HG02588 (cell line): ENCODE measurements around the gene SCUBE2.
A peak's percentile ranks its signal among the peaks of the same experiment; 100 is the strongest.

Experiments
- ATAC-seq: cut with Tn5 transposase; IDR thresholded peaks from one replicate; pipeline ENCODE4 v1.9.1; 2021; ENCODE audit warnings: mild to moderate bottlenecking, moderate library complexity; ENCODE audit not compliant: unreplicated experiment

Gene SCUBE2

GRCh38 chr11:9091044-9091922 lies at the start of gene SCUBE2:
Gene SCUBE2, minus strand, starts transcription at chr11:9091599. Its CDS starts 71 bp downstream, at chr11:9091528.
- no peak for ATAC-seq

- ATAC-seq: no peak
These were observed 49.8 kb upstream of the SCUBE2 start for GRCh38 chr11:9141186-9141585.

DNA sequence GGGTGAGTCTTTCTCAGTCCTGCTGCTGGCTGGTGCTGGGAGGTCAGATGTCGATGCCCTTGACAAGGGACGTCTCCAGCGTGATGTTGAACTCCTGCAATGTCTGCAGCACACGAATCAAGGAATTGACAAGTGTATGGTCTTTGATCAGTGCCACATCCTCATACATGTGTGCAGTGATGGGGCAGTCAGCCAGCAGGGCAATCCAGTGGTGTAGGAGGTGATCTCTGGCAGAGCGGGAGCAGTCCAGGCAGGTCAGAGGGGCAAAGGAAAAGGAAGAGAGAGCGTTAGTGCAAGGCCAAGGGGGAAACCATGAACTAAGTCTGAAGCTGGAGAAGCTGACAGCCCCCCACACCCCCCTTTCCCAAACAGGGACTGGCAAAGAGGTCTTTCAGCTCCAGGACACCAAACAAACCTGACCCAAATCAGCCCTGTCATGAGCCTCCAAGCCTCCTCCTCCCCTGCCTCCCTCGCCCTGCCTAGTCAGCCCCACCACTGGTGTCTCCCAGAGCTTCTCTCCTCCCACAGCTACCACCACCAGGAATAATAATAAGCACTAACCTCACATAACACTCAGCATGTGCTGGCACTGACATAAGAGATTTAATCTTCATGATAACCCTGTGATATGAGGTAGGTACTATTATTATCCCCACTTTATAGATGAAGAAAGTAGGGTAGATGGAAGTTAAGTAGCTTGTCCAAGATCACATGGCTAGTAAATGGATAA lies 48.4 kb upstream of the SCUBE2 start:
- ATAC-seq: no peak

DNA sequence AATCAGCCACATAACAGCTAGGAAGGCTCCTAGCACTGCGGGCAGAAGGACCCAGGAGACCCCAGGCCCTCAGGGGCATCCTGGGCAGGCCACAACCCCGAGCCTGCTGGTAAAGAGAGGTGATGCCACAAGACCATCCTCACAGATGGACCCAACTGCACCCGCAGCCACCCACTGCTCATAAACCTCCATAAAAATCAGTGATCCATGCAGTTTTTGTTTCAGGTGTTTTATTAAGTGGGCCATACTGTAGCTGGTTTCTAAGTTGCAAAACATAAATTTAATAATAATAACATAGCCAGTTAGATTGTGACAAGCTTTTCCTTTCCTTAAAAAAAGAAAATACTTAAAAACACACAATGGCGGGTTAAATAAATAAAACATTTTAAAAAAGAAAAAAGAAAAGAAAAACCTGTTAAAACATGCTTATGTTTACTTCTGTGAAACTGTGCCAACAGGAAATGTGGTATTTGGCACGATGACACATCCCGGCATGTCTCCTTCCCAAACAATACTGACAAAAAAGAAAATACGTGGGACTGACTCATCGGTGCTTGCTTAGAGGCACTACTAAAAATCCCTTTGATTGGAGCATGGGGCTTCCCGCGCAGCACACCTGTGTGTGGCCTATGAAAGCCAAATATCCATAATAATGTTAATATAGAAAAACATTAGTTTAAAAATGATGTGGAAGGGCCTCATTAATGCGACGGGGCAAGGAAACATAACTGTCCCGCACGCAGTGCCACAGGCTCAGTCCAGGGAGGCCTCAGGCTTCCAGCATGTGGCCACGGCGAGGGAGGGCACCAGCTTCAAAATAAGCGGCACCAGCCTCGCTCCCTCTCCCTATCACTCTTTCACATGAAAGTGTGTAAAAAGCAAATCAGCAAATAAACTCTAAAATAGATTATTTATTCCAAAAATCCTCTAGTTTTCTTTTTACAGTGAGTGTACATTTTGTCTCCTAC lies 47.5 kb upstream of the SCUBE2 start:
- no peak for ATAC-seq

GRCh38 chr11:9138133-9138453 lies 46.7 kb upstream of the SCUBE2 start:
- ATAC-seq: no peak

- peak; percentile 76 for ATAC-seq
These were observed 46.1 kb upstream of the SCUBE2 start for GRCh38 chr11:9137293-9138132.

DNA sequence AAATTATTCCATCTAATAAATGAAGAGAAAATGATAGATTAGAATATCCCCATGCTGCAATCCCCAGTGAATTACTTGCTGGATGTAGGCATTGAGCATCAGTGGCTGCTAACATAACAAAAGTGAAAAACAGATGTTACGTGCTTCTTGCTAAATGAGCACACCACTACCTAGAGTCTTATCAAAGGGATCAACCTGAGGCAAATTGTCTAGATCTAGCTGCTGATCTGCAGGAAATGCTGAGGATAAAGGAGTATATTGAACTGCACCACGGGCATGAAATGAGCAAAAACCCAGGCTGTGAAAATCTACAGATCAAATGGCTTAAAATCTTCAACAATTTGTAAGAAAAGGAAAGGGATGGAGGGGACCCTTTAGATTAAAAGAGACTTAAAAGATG lies 45.3 kb upstream of the SCUBE2 start:
- ATAC-seq: no peak

GRCh38 chr11:9133956-9134355 lies 42.6 kb upstream of the SCUBE2 start:
- ATAC-seq: no peak

- ATAC-seq: no peak
These were observed 40.9 kb upstream of the SCUBE2 start for GRCh38 chr11:9132203-9132878.

DNA sequence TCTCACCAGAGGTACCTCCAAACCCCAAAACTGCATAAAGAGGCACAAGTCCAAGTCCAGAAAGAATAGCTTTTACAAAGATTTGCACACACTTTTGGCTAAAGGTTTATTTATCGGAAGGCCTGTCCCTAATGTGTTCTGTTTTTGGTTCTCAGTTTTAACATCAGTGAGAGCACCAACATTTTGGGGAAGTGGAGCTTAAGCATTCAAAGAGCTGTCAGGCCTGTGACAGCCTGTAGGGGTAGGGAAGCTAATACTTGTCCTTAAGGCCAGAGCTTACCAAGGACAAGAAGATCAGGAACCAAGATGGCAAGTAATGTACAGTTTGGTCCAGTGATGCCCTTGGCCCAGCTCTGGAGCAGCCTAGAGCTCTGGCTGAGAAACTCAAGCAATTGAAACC lies 38.9 kb upstream of the SCUBE2 start:
- no peak for ATAC-seq

DNA sequence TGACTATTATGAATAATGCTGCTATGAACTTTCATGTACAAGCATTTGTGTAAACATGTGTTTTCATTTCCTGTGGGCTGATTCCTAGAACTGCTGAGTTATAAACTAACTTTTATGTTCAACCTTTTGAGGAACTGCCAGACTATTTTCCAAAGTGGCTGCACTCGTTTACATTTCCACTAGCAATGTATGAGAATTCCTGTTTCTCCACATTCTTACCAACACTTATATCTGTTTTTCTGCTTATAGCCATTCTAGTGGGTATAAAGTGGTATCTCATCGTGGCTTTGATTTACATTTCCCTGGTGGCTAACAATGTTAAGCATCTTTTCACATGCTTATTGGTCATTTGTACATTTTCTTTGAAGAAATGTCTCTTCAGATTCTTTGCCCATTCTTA lies 35.2 kb upstream of the SCUBE2 start:
- no peak for ATAC-seq

DNA sequence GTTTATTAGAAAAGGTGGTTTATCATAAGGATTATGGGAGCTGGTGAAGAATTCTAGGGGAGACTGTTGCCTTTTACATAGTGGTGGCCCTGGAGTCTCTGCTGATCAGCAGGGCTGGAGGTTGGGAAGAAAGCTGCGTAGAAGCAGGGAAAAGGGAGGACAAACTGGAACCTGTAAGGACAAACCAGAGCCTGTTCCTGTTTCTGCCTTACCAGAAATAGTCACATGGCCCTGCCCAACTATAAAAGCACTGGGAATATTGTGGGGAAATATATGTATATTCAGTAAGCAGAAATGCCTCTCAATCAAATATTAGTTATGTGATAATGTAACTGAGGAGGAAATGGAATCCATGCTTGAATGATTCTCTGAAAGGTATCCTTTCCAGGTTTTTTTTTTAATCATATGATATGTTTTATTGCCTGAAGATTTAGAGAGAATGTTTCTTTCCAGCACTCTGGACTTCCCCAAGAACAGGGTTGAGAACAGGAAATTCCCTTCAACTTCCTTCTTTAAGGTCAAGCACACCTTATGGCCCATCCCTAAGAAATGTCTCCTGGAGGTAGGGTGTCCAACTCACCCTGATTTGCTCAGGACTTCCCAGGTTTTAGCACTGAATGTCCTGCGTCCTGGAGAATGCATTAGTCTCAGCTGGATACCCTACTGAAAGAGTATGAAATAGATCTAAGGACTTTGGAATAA lies 33.9 kb upstream of the SCUBE2 start:
- ATAC-seq: no peak

- no peak for ATAC-seq
These were observed 32.4 kb upstream of the SCUBE2 start for GRCh38 chr11:9123595-9124304.

DNA sequence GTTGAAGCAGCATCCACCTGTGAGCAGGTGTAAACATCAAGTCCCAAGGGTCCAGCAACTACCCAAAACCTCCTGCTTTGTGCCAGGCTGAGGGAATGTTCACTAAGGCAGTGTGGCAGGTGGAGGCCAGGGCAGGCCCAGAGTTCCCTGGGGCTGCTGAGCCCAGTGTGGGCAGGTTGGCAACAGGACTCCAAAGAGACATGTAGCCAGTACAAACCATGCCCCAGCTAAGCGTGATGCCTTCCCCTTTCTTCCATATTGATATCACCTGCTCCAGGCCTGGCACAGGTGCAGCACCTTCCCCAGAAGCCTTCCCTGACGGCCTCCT lies 30.0 kb upstream of the SCUBE2 start:
- no peak for ATAC-seq

GRCh38 chr11:9120664-9121468 lies 29.5 kb upstream of the SCUBE2 start:
- no peak for ATAC-seq

GRCh38 chr11:9118277-9118676 lies 26.9 kb upstream of the SCUBE2 start:
- no peak for ATAC-seq

- ATAC-seq: no peak
These were observed 20.7 kb upstream of the SCUBE2 start for GRCh38 chr11:9112075-9112474.
